ENCODE data around the gene DDIT4. TPM values are rescaled to one million over a fixed set of nuclear protein-coding genes. Genes with fewer than 3 reads are reported as not detected.

The DDIT4 gene
- total and polyA plus RNA-seq, 7 experiments from 2014 or later, result 25.4 to 335 (median 135) TPM

GRCh38 chr10:72253578-72253977 lies 20.1 kb upstream of the DDIT4 start:
- H3K36me3 ChIP-seq (ENCODE audit: control insufficient read depth in 2 of 3, insufficient read depth in 3 of 3, low read length in 3 of 3), result no peaks in the 10 kb centered on the region
- DNase-seq, result no peak
- H3K9me3 ChIP-seq (ENCODE audit: control insufficient read depth in 2 of 3, low read length in 3 of 3), result no peaks in the 10 kb centered on the region
- peak overlapping the region; percentile 40 for H3K27ac ChIP-seq (ENCODE audit: low read depth, low read length)
- Mint-ChIP-seq H3K4me3 (peak overlapping the region in 8 of 10 donors; percentile 11 to 73 (median 55)), H3K4me1 (peaks cover 52 to 87% (median 69%) of the 10 kb centered on the region in 7 donors), H3K9me3 (no peaks in the 10 kb centered on the region), H3K27ac (peak overlapping the region; percentile 49 to 98 (median 93)), H3K36me3 (no peaks in the 10 kb centered on the region), H3K27me3 (no peaks in the 10 kb centered on the region)
- H3K4me1 ChIP-seq (ENCODE audit: control insufficient read depth in 2 of 2, insufficient read depth in 2 of 2, low read length in 2 of 2), result peaks cover 32 to 80% of the 10 kb centered on the region in 2 donors
- intact Hi-C loops (cut with micrococcal nuclease), result no loop called here
- ChIA-PET CTCF (interaction anchor here (0.7 to 2.3 kb wide), 4 partner anchors 11 to 88 kb away, joined by 3 to 7 read pairs (median 5); no protein-coding TSS in a partner anchor), POLR2A (interaction anchor here (0.6 to 18.6 kb wide), 11 partner anchors 17 to 201 kb away, joined by 3 to 219 read pairs (median 4); partner anchors contain the start of genes ANAPC16 and DDIT4)
- H3K27me3 ChIP-seq (ENCODE audit: control insufficient read depth in 2 of 2, insufficient read depth in 2 of 2, low read length in 2 of 2), result no peaks in the 10 kb centered on the region
- no peak for ATAC-seq
- no peak overlapping the region for H3K4me3 ChIP-seq (ENCODE audit: low read length)

DNA sequence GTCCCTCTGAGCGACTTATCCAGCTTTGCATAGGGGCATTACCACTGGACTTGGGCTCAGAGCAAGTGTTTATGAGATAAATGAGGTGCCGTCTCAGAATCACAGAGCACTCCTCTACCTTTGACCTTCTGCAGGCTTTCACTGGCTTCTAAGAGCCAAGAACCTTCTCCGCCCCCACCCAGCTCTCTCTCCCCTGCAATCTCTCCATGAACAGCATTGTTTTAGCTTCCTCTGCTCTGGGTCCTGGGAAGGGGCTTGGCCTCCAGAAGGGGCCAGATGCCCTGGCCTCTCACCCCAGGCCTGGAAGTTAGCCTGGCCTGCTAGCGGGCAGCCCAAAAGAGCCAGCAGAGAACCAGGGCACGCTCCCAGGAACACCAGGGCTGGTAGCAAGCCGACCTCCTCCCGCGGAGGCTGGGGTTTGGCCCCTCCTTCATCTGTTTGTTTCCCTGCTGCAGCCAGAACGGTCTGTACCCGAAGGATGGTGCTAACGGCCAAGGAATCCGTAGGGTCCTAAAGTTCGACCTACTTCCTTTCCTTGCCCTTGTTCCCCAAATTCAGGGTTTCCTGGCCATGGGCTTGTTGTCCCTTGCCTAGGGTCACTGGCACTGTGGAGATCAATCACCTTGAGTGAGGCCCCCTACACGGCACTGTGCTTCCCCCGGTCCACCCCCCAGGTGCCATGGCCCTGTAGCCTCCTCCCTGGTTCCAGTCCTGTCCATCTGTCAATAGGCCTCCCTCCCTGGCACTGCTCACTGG lies 18.7 kb upstream of the DDIT4 start:
- H3K9me3 ChIP-seq (ENCODE audit: control insufficient read depth in 2 of 3, low read length in 3 of 3), result no peaks in the 10 kb centered on the region
- DNase-seq, result peak in 5 of 9 donors; percentile 37 to 53 (median 46)
- no peaks in the 10 kb centered on the region for H3K27me3 ChIP-seq (ENCODE audit: control insufficient read depth in 2 of 2, insufficient read depth in 2 of 2, low read length in 2 of 2)
- peaks cover 30 to 82% of the 10 kb centered on the region in 2 donors for H3K4me1 ChIP-seq (ENCODE audit: control insufficient read depth in 2 of 2, insufficient read depth in 2 of 2, low read length in 2 of 2)
- Mint-ChIP-seq H3K9me3 (no peaks in the 10 kb centered on the region), H3K27me3 (no peaks in the 10 kb centered on the region), H3K36me3 (no peaks in the 10 kb centered on the region), H3K4me3 (peak overlapping the region; percentile 64 to 91 (median 84)), H3K4me1 (peaks cover 55 to 90% (median 72%) of the 10 kb centered on the region in 7 donors), H3K27ac (peak overlapping the region; percentile 84 to 98 (median 95))
- peak overlapping the region; percentile 69 for H3K27ac ChIP-seq (ENCODE audit: low read depth, low read length)
- H3K36me3 ChIP-seq (ENCODE audit: control insufficient read depth in 2 of 3, insufficient read depth in 3 of 3, low read length in 3 of 3), result no peaks in the 10 kb centered on the region
- ATAC-seq, result peak; percentile 75
- ChIA-PET POLR2A (interaction anchor here (0.6 to 18.6 kb wide), 10 partner anchors 9 to 79 kb away, joined by 3 to 219 read pairs (median 6); partner anchors contain the start of genes ANAPC16, ASCC1 and DDIT4), CTCF (interaction anchor here (0.7 to 2.3 kb wide), 3 partner anchors 10 to 31 kb away, joined by 3 to 7 read pairs (median 4); no protein-coding TSS in a partner anchor)
- intact Hi-C loops (cut with micrococcal nuclease), result no loop called here
- H3K4me3 ChIP-seq (ENCODE audit: low read length), result peak overlapping the region; percentile 5

DNA sequence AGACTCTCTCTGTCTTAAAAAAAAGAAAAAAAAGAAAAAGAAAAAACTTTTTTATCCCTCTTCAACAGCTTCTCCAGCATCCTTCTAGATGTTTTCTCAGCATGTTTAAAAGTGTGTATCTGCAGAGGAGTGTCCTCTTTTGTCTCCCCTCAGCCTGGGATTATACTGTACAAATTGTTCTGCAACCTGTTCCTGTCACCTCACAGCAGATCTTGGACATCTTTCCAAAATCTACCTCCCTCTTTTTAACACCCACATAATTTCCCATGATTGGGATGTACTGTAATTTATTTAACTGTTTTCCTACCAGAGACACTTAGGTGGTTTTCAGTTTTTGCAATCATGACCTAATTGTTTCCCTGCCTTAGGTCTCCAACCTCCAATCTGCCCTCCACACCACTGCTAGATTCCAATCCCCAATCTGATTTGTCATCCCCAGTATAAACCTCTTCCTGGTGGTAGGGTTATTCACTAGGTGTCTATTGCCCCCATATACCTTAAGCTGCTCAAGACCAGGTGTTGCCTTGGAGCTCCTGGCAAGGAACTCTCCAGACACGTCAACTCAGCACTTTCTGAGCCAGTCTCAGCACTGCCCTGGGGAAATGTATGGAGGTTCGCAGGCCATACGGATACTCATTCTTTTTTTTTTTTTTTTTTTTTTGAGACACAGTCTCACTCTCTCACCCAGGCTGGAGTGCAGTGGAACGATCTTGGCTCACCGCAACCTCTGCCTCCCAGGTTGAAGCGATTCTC lies 17.6 kb upstream of the DDIT4 start:
- intact Hi-C loops (cut with micrococcal nuclease), result no loop called here
- peaks cover 28 to 79% of the 10 kb centered on the region in 2 donors for H3K4me1 ChIP-seq (ENCODE audit: control insufficient read depth in 2 of 2, insufficient read depth in 2 of 2, low read length in 2 of 2)
- H3K4me1 Mint-ChIP-seq, result peaks cover 52 to 90% (median 76%) of the 10 kb centered on the region in 7 donors
- CTCF ChIA-PET, result interaction anchor here (2.3 kb wide), 1 partner anchor 8 kb away, joined by 7 read pairs; no protein-coding TSS in a partner anchor
- H3K4me3 ChIP-seq (ENCODE audit: low read length), result no peak overlapping the region
- H3K27me3 Mint-ChIP-seq, result no peaks in the 10 kb centered on the region
- H3K27ac Mint-ChIP-seq, result peak overlapping the region; percentile 71 to 98 (median 94)
- no peaks in the 10 kb centered on the region for H3K27me3 ChIP-seq (ENCODE audit: control insufficient read depth in 2 of 2, insufficient read depth in 2 of 2, low read length in 2 of 2)
- H3K9me3 ChIP-seq (ENCODE audit: control insufficient read depth in 2 of 3, low read length in 3 of 3), result no peaks in the 10 kb centered on the region
- ATAC-seq, result no peak
- H3K27ac ChIP-seq (ENCODE audit: low read depth, low read length), result no peak overlapping the region
- no peaks in the 10 kb centered on the region for H3K36me3 Mint-ChIP-seq
- no peak for DNase-seq
- peak overlapping the region; percentile 1 to 91 (median 59) for H3K4me3 Mint-ChIP-seq
- POLR2A ChIA-PET, result interaction anchor here (0.6 to 18.6 kb wide), 7 partner anchors 8 to 76 kb away, joined by 3 to 219 read pairs (median 3); partner anchors contain the start of gene DDIT4
- H3K36me3 ChIP-seq (ENCODE audit: control insufficient read depth in 2 of 3, insufficient read depth in 3 of 3, low read length in 3 of 3), result no peaks in the 10 kb centered on the region
- H3K9me3 Mint-ChIP-seq, result no peaks in the 10 kb centered on the region

DNA sequence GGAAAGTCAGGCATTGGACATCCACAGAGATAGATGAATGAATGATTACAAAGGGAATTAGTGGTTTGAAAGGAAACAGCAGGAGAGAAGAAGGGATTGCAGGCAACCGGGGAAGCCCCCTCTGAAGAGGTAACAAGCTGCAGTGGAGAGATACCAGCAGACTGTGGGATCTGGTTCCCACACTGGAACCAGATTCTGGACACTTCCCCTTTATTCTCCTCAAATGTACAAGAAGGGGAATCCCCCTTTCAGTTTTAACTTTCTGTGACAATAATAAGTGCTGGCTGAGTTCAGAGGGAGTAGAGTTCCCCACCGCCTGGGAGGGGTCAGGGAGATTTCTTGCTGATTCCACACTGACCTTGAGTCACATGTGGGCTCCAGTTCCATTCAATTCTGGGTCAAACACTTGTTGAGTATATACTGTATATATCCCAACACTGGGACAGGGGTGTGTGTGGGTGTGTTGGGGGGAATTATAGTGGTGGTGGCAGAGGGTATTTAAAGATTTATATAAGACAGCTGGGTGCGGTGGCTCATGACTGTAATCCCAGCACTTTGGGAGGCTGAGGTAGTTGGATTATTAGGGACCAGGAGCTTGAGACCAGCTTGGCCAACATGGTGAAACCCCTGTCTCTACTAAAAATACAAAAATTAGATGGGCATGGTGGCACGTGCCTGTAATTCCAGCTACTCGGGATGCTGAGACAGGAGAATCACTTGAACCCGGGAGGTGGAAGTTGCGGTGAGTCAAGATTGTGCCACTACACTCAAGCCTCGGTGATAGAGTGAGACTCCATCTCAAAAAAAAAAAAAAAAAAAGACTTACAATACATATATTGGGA lies 16.5 kb upstream of the DDIT4 start:
- H3K27me3 ChIP-seq (ENCODE audit: control insufficient read depth in 2 of 2, insufficient read depth in 2 of 2, low read length in 2 of 2), result no peaks in the 10 kb centered on the region
- POLR2A ChIA-PET, result interaction anchor here (0.6 to 18.6 kb wide), 5 partner anchors 9 to 69 kb away, joined by 3 to 219 read pairs (median 3); partner anchors contain the start of gene DDIT4
- no peaks in the 10 kb centered on the region for H3K36me3 Mint-ChIP-seq
- peaks cover 48 to 88% (median 77%) of the 10 kb centered on the region in 7 donors for H3K4me1 Mint-ChIP-seq
- H3K9me3 Mint-ChIP-seq, result no peaks in the 10 kb centered on the region
- H3K36me3 ChIP-seq (ENCODE audit: control insufficient read depth in 2 of 3, insufficient read depth in 3 of 3, low read length in 3 of 3), result no peaks in the 10 kb centered on the region
- no peak overlapping the region for H3K27ac ChIP-seq (ENCODE audit: low read depth, low read length)
- no peak overlapping the region for H3K4me3 ChIP-seq (ENCODE audit: low read length)
- ATAC-seq, result peak; percentile 34
- DNase-seq, result no peak
- intact Hi-C loops (cut with micrococcal nuclease), result no loop called here
- H3K9me3 ChIP-seq (ENCODE audit: control insufficient read depth in 2 of 3, low read length in 3 of 3), result no peaks in the 10 kb centered on the region
- peak overlapping the region in 6 of 10 donors; percentile 13 to 55 (median 45) for H3K4me3 Mint-ChIP-seq
- peak overlapping the region; percentile 8 to 97 (median 79) for H3K27ac Mint-ChIP-seq
- no peaks in the 10 kb centered on the region for H3K27me3 Mint-ChIP-seq
- H3K4me1 ChIP-seq (ENCODE audit: control insufficient read depth in 2 of 2, insufficient read depth in 2 of 2, low read length in 2 of 2), result peaks cover 38 to 80% of the 10 kb centered on the region in 2 donors
- CTCF ChIA-PET, result interaction anchor here (9.3 kb wide), 1 partner anchor 18 kb away, joined by 46 read pairs; the partner anchor contains the start of gene DDIT4

- Histone ChIP-seq H3K36me3 (ENCODE audit: control insufficient read depth in 2 of 3, insufficient read depth in 3 of 3, low read length in 3 of 3) (no peaks in the 10 kb centered on the region), H3K27me3 (ENCODE audit: control insufficient read depth in 2 of 2, insufficient read depth in 2 of 2, low read length in 2 of 2) (no peaks in the 10 kb centered on the region), H3K4me3 (ENCODE audit: low read length) (no peak overlapping the region), H3K4me1 (ENCODE audit: control insufficient read depth in 2 of 2, insufficient read depth in 2 of 2, low read length in 2 of 2) (peaks cover 49 to 78% of the 10 kb centered on the region in 2 donors), H3K9me3 (ENCODE audit: control insufficient read depth in 2 of 3, low read length in 3 of 3) (no peaks in the 10 kb centered on the region), H3K27ac (ENCODE audit: low read depth, low read length) (peak overlapping the region; percentile 17)
- ChIA-PET POLR2A (interaction anchor here (0.6 to 18.6 kb wide), 11 partner anchors 11 to 156 kb away, joined by 3 to 219 read pairs (median 5); partner anchors contain the start of gene DDIT4), CTCF (interaction anchor here (0.7 to 9.3 kb wide), 3 partner anchors 11 to 918 kb away, joined by 3 to 46 read pairs (median 3); partner anchors contain the start of gene DDIT4)
- H3K36me3 Mint-ChIP-seq, result no peaks in the 10 kb centered on the region
- no peaks in the 10 kb centered on the region for H3K9me3 Mint-ChIP-seq
- peak overlapping the region in 8 of 10 donors; percentile 10 to 69 (median 50) for H3K4me3 Mint-ChIP-seq
- no peak for ATAC-seq
- H3K27ac Mint-ChIP-seq, result peak overlapping the region in 8 of 9 donors; percentile 67 to 95 (median 84)
- peaks cover 37 to 84% (median 70%) of the 10 kb centered on the region in 7 donors for H3K4me1 Mint-ChIP-seq
- intact Hi-C loops (cut with micrococcal nuclease), result no loop called here
- DNase-seq, result no peak
- no peaks in the 10 kb centered on the region for H3K27me3 Mint-ChIP-seq
Observed at GRCh38 chr10:72258617-72259016, 15.1 kb upstream of the DDIT4 start.

Data from naive thymus-derived CD4-positive, alpha-beta T cell (primary cell).